Measurements from ENCODE around the gene TIMD4.
"Not testable (repeated sequence)": the region's sequence is repeated elsewhere in the genome, so short reads cannot be mapped to it uniquely, and the experiment has no call there.

- not testable (repeated sequence) for TF ChIP-seq CTCF, POLR2A (IDR thresholded peaks at IDR 0.05)
These were observed 22.6 kb downstream of the TIMD4 start for GRCh38 chr5:156940462-156940861.
